Naive B cell (primary cell): ENCODE data around the gene GRIN1. TPM values are rescaled to one million over a fixed set of nuclear protein-coding genes. Genes with fewer than 3 reads are reported as not detected.

Experiments
- ATAC-seq, 2 donors: fragments of 150-1000 bp; cut with Tn5 transposase; 2 replicates each; pipeline ENCODE4 v1.10.0; 2021; ENCODE audit warnings: low read depth in 2 of 2, mild to moderate bottlenecking in 2 of 2, moderate library complexity in 2 of 2
- DNase-seq: peaks from one replicate; pipeline ENCODE4 v3.0.0; 2022
- H3K27ac Mint-ChIP-seq, 6 donors: one replicate each; pipeline ENCODE4 v1.8.0; 2020 to 2022; ENCODE audit warnings: mild to moderate bottlenecking in 6 of 6, mixed read lengths in 6 of 6, moderate library complexity in 5 of 6, inconsistent platforms in 2 of 6
- H3K27me3 Mint-ChIP-seq, 3 donors: one replicate each; pipeline ENCODE4 v1.8.0; 2021 to 2022; ENCODE audit warnings: mixed read lengths in 3 of 3, mild to moderate bottlenecking in 1 of 3
- H3K36me3 Mint-ChIP-seq, 2 donors: one replicate each; pipeline ENCODE4 v1.8.0; 2020 to 2022; ENCODE audit warnings: mixed read lengths in 2 of 2, inconsistent platforms in 1 of 2, mild to moderate bottlenecking in 1 of 2
- H3K4me1 Mint-ChIP-seq, 3 donors: one replicate each; pipeline ENCODE4 v1.8.0; 2020 to 2022; ENCODE audit warnings: mixed read lengths in 3 of 3, inconsistent platforms in 1 of 3, mild to moderate bottlenecking in 1 of 3, moderate library complexity in 1 of 3
- H3K4me3 Mint-ChIP-seq, 8 donors: one replicate each; pipeline ENCODE4 v1.8.0; 2020 to 2022; ENCODE audit warnings: mild to moderate bottlenecking in 8 of 8, mixed read lengths in 8 of 8, moderate library complexity in 8 of 8, inconsistent platforms in 2 of 8
- H3K9me3 Mint-ChIP-seq, 7 donors: one replicate each; pipeline ENCODE4 v1.8.0; 2020 to 2022; ENCODE audit warnings: mixed read lengths in 7 of 7, mild to moderate bottlenecking in 5 of 7, inconsistent platforms in 2 of 7, moderate library complexity in 1 of 7
- polyA plus RNA-seq, 6 donors: library from polyadenylated mRNA; unstranded; fragments of 300-500 nt; fragmentation: Illumina TruSeq; gene quantifications; one replicate each; pipeline ENCODE4 v1.2.3, GENCODE V29; 2021; ENCODE audit warnings: low read depth in 6 of 6

The GRIN1 gene
- polyA plus RNA-seq, 6 donors from 2014 or later, result not detected

- ATAC-seq (no peak), DNase-seq (no peak)
- Mint-ChIP-seq H3K27me3 (no peaks in the 10 kb centered on the region), H3K27ac (peak overlapping the region in 4 of 6 donors; percentile 30 to 94 (median 68)), H3K4me3 (peak overlapping the region; percentile 42 to 92 (median 68)), H3K9me3 (no peaks in the 10 kb centered on the region), H3K36me3 (no peaks in the 10 kb centered on the region), H3K4me1 (peaks cover 27 to 42% (median 38%) of the 10 kb centered on the region in 3 donors)
Measured at GRCh38 chr9:137190315-137190856, 51.4 kb downstream of the GRIN1 start.

GRCh38 chr9:137191245-137191644 lies 52.3 kb downstream of the GRIN1 start:
- Mint-ChIP-seq H3K27me3 (no peaks in the 10 kb centered on the region), H3K36me3 (no peaks in the 10 kb centered on the region), H3K27ac (peak overlapping the region in 3 of 6 donors; percentile 78 to 94 (median 82)), H3K4me3 (peak overlapping the region in 4 of 8 donors; percentile 12 to 92 (median 74)), H3K4me1 (peaks cover 28 to 42% (median 31%) of the 10 kb centered on the region in 3 donors), H3K9me3 (no peaks in the 10 kb centered on the region)
- ATAC-seq, result no peak
- DNase-seq, result no peak

GRCh38 chr9:137191691-137192447 lies 52.9 kb downstream of the GRIN1 start:
- Mint-ChIP-seq H3K27ac (peak overlapping the region in 1 of 6 donors; percentile 94), H3K4me3 (peak overlapping the region in 1 of 8 donors; percentile 41), H3K27me3 (no peaks in the 10 kb centered on the region), H3K4me1 (peaks cover 25 to 37% (median 26%) of the 10 kb centered on the region in 3 donors), H3K9me3 (no peaks in the 10 kb centered on the region), H3K36me3 (no peaks in the 10 kb centered on the region)
- no peak for DNase-seq
- no peak for ATAC-seq

GRCh38 chr9:137192448-137192780 lies 53.5 kb downstream of the GRIN1 start:
- H3K9me3 Mint-ChIP-seq, result no peaks in the 10 kb centered on the region
- no peak for ATAC-seq

GRCh38 chr9:137192859-137193258 lies 53.9 kb downstream of the GRIN1 start:
- no peaks in the 10 kb centered on the region for H3K9me3 Mint-ChIP-seq
- no peaks in the 10 kb centered on the region for H3K27me3 Mint-ChIP-seq
- H3K4me3 Mint-ChIP-seq, result peak overlapping the region in 1 of 8 donors; percentile 41
- H3K27ac Mint-ChIP-seq, result no peak overlapping the region
- ATAC-seq, result no peak
- DNase-seq, result no peak
- no peaks in the 10 kb centered on the region for H3K36me3 Mint-ChIP-seq
- H3K4me1 Mint-ChIP-seq, result peaks cover 15 to 30% (median 19%) of the 10 kb centered on the region in 3 donors

More at GRCh38 chr9:137192448-137192780, 53.5 kb downstream of the GRIN1 start:
- Mint-ChIP-seq H3K36me3 (no peaks in the 10 kb centered on the region), H3K4me1 (peaks cover 20 to 35% (median 22%) of the 10 kb centered on the region in 3 donors), H3K27me3 (no peaks in the 10 kb centered on the region), H3K27ac (no peak overlapping the region), H3K4me3 (peak overlapping the region in 1 of 8 donors; percentile 41)
- DNase-seq, result no peak

- no peak for DNase-seq
- no peaks in the 10 kb centered on the region for H3K36me3 Mint-ChIP-seq
- peak overlapping the region in 1 of 8 donors; percentile 9 for H3K4me3 Mint-ChIP-seq
- H3K4me1 Mint-ChIP-seq, result peaks cover 14 to 30% (median 16%) of the 10 kb centered on the region in 3 donors
- no peaks in the 10 kb centered on the region for H3K27me3 Mint-ChIP-seq
- ATAC-seq, result no peak
- H3K27ac Mint-ChIP-seq, result no peak overlapping the region
- H3K9me3 Mint-ChIP-seq, result no peaks in the 10 kb centered on the region
Measured at GRCh38 chr9:137193771-137194170, 54.8 kb downstream of the GRIN1 start.

- Mint-ChIP-seq H3K4me3 (no peak overlapping the region), H3K27me3 (no peaks in the 10 kb centered on the region), H3K27ac (no peak overlapping the region), H3K9me3 (no peaks in the 10 kb centered on the region), H3K4me1 (peaks cover 9 to 24% (median 10%) of the 10 kb centered on the region in 3 donors), H3K36me3 (no peaks in the 10 kb centered on the region)
- ATAC-seq (no peak), DNase-seq (no peak)
Measured at GRCh38 chr9:137194388-137194787, 55.4 kb downstream of the GRIN1 start.

GRCh38 chr9:137194909-137195308 lies 56.0 kb downstream of the GRIN1 start:
- no peaks in the 10 kb centered on the region for H3K9me3 Mint-ChIP-seq
- ATAC-seq, result no peak
- no peaks in the 10 kb centered on the region for H3K36me3 Mint-ChIP-seq
- H3K27ac Mint-ChIP-seq, result no peak overlapping the region
- no peaks in the 10 kb centered on the region for H3K27me3 Mint-ChIP-seq
- no peak overlapping the region for H3K4me3 Mint-ChIP-seq
- no peak for DNase-seq
- H3K4me1 Mint-ChIP-seq, result peaks cover 5 to 24% (median 11%) of the 10 kb centered on the region in 3 donors

- H3K4me3 Mint-ChIP-seq, result peak overlapping the region in 1 of 8 donors; percentile 45
- H3K4me1 Mint-ChIP-seq, result peaks cover 4 to 21% (median 11%) of the 10 kb centered on the region in 3 donors
- no peaks in the 10 kb centered on the region for H3K36me3 Mint-ChIP-seq
- H3K9me3 Mint-ChIP-seq, result no peaks in the 10 kb centered on the region
- no peak for ATAC-seq
- no peak overlapping the region for H3K27ac Mint-ChIP-seq
- no peak for DNase-seq
- H3K27me3 Mint-ChIP-seq, result no peaks in the 10 kb centered on the region
Measured at GRCh38 chr9:137195525-137196220, 56.7 kb downstream of the GRIN1 start.

- Mint-ChIP-seq H3K27me3 (no peaks in the 10 kb centered on the region), H3K36me3 (no peaks in the 10 kb centered on the region), H3K4me3 (peak overlapping the region in 6 of 8 donors; percentile 2 to 81 (median 42)), H3K9me3 (no peaks in the 10 kb centered on the region), H3K27ac (peak overlapping the region in 1 of 6 donors; percentile 13), H3K4me1 (peaks cover 11 to 30% (median 23%) of the 10 kb centered on the region in 3 donors)
- DNase-seq, result no peak
- ATAC-seq, result no peak
Measured at GRCh38 chr9:137198051-137198901, 59.3 kb downstream of the GRIN1 start.

GRCh38 chr9:137198902-137199283 lies 59.9 kb downstream of the GRIN1 start:
- Mint-ChIP-seq H3K4me3 (peak overlapping the region in 7 of 8 donors; percentile 2 to 84 (median 72)), H3K4me1 (peaks cover 11 to 32% (median 27%) of the 10 kb centered on the region in 3 donors)
- no peak for DNase-seq

GRCh38 chr9:137199411-137200121 lies 60.6 kb downstream of the GRIN1 start:
- no peaks in the 10 kb centered on the region for H3K27me3 Mint-ChIP-seq
- no peak for DNase-seq
- no peak for ATAC-seq

More at GRCh38 chr9:137198902-137199283, 59.9 kb downstream of the GRIN1 start:
- ATAC-seq, result no peak
- H3K27me3 Mint-ChIP-seq, result no peaks in the 10 kb centered on the region
- H3K9me3 Mint-ChIP-seq, result no peaks in the 10 kb centered on the region
- H3K27ac Mint-ChIP-seq, result peak overlapping the region in 1 of 6 donors; percentile 13
- no peaks in the 10 kb centered on the region for H3K36me3 Mint-ChIP-seq

More at GRCh38 chr9:137199411-137200121, 60.6 kb downstream of the GRIN1 start:
- Mint-ChIP-seq H3K4me1 (peaks cover 17 to 39% (median 34%) of the 10 kb centered on the region in 3 donors), H3K9me3 (no peaks in the 10 kb centered on the region), H3K27ac (peak overlapping the region in 3 of 6 donors; percentile 84 to 89 (median 86)), H3K36me3 (no peaks in the 10 kb centered on the region), H3K4me3 (peak overlapping the region; percentile 66 to 91 (median 82))
